AG09309 (cell line): Measurements from ENCODE around the gene APP.

Experiments
- DNase-seq: peaks from one replicate; pipeline ENCODE4 v3.0.0-alpha.2; 2010; ENCODE audit warnings: low read depth
- H3K4me3 ChIP-seq: 2 replicates; pipeline ENCODE4 v1.5.1; 2011; ENCODE audit warnings: mild to moderate bottlenecking, low read depth, low read length, moderate library complexity; ENCODE audit not compliant: control insufficient read depth
- TF ChIP-seq, protein P1 (sequence below): IDR thresholded peaks from 2 replicates; pipeline ENCODE4 v1.5.1; 2011; ENCODE audit warnings: mild to moderate bottlenecking, low read depth, low read length, inconsistent platforms; ENCODE audit not compliant: insufficient read depth, control insufficient read depth; ENCODE audit errors: missing control alignments

The APP gene

DNA sequence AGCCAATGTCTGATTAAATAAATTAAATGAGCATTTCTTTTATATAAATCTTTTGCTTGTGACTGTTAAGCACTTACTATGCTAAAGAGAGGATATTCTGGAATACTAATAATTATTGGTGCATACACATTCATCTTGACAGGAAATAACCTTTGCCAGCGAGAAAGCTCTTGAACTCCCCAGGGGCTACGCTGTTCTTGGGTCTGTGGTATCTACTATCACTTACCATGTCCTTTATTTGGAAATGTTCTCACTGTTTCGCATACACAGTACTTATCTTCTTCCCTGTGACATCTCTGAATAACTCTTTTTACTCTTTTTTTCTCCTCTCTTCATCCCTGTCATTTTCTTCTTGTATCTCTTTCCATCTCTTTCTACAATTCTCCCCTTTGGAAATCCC lies 257.1 kb downstream of the APP start:
- no peak for DNase-seq
- TF ChIP-seq, protein P1, sequence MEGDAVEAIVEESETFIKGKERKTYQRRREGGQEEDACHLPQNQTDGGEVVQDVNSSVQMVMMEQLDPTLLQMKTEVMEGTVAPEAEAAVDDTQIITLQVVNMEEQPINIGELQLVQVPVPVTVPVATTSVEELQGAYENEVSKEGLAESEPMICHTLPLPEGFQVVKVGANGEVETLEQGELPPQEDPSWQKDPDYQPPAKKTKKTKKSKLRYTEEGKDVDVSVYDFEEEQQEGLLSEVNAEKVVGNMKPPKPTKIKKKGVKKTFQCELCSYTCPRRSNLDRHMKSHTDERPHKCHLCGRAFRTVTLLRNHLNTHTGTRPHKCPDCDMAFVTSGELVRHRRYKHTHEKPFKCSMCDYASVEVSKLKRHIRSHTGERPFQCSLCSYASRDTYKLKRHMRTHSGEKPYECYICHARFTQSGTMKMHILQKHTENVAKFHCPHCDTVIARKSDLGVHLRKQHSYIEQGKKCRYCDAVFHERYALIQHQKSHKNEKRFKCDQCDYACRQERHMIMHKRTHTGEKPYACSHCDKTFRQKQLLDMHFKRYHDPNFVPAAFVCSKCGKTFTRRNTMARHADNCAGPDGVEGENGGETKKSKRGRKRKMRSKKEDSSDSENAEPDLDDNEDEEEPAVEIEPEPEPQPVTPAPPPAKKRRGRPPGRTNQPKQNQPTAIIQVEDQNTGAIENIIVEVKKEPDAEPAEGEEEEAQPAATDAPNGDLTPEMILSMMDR, result no peak
- H3K4me3 ChIP-seq, result no peak overlapping the region

DNA sequence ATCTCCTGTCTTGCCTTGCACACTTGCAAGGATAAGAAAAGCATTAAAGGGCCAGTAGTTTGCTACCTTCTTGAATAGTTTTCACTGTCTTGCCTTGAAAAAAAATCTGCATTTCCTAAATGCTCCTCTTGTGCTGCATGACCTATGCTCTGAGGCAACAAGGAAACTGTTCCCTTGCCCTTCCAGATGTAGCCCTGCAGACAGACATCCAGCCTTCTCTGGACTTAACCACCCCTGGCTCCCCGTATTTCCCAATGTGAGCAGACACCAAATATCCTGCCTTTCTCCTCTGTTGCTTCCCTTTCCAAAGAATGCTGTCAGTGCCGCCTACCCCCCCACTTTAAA lies 258.2 kb downstream of the APP start:
- no peak overlapping the region for H3K4me3 ChIP-seq
- TF ChIP-seq, protein P1, result no peak
- DNase-seq, result no peak

DNA sequence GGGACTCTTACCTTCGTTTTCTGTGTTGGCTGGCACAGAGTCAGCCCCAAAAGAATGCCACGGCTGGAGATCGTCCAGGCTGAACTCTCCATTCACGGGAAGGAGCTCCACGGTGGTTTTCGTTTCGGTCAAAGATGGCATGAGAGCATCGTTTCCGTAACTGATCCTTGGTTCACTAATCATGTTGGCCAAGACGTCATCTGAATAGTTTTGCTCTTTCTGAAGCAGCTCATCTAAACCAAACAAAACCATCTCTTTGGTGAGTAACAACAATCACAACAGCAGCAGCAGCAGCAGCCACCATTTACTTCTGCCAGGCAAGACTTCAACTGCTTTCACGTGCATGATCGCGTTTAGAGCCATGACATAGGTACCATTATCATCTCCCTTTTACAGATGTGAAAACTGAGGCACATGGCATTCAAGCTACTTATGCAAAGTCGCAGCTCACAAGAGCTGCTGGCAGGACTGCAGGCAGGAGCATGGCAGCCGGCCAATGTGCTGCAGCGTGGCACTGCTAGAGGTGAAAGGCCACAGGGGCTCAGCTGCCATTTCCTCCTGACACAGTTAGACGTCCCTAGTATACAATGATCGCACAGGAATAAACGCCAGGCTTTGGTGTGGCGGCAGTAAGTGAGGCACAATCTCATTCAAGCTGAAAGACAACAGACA lies 258.7 kb downstream of the APP start:
- TF ChIP-seq, protein P1, result no peak
- no peak for DNase-seq
- H3K4me3 ChIP-seq, result no peak overlapping the region

DNA sequence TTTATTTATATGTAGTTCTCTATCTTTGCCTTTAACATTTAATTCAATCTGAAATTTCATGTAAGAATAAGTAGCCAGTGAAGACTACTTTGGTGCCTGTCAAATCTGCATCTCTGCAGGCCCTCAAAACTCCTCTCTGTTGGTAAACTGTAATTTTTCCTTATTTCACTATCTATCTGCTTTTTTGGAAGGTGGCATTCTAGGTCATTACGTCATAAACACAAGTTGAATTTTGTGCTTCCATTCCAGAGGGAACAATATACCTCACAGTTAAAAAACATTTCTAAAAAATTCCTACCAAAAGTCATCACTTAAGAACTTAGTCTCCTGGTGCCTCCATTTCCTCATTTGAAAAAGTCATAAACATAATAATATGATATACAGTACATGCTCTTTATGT lies 259.8 kb downstream of the APP start:
- no peak for DNase-seq
- H3K4me3 ChIP-seq, result no peak overlapping the region
- TF ChIP-seq, protein P1, result no peak

DNA sequence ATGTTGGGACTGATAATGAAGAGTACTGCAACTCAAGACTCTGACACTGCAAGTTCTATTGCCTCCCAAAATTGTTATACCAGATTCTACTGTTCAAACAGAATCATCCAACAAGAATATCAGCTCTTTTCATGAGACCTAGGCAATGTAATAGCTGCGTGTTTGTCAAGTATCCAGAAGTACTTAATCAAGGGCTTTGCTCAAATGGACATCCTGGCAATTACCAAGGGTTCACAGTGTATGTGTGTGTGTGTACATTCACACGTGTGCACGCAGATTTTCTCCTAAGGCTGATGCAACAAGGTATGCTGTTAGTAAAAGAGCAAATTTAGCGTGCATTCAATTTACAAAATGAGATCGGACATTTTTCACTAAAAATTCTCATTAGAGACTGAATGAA lies 261.2 kb downstream of the APP start:
- DNase-seq, result no peak
- H3K4me3 ChIP-seq, result no peak overlapping the region
- TF ChIP-seq, protein P1, result no peak

DNA sequence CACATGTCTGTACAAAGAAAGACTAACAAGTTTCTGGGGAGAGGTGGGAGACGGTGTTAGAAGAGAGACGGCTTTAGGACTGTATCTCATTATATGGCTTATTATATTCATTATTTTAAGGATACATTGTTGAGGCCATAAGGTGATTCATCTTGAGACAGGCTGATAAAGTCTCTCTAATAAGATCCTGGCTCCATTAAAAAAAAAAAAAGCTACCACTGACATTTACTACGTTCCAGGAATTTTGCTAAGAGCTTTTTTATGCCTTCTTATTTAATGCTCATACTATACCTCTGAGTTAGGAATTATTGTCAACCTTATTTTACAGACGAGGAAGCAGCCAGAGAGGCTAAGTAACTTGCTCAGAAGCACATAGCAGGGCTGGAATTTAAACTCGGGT lies 262.1 kb downstream of the APP start:
- no peak for DNase-seq
- TF ChIP-seq, protein P1, result no peak
- no peak overlapping the region for H3K4me3 ChIP-seq

DNA sequence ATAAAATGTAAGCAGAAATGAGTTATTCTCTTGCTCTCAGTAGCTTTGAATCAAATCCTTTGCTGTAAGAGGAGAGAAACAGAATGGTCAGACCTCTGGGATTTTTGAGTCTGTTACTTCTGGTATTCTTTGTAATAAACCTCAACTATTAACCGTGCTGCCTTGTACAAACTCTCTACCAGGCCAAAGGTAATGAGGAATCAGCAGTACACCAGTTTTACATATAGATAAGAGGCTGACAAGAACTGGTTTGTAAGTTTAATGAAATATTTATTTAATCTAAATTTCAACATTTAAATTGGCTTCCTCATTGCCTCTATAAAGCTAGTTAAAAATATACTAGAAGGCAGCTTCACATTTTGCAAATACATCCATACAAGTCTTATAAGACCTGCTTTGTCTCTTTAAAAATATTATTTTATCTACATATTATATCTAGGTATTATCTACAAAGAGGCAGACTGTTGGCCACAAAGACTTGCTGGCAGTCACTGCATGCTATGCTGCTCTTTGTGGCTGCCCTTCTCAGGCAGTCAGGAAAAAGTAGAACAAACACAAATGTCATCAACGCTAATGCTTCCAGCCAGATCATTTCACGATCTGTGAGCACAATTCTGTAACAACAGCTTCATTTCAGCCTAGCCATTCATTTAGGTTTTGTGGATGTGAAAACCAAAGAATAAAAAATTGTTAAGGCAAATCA lies 262.8 kb downstream of the APP start:
- TF ChIP-seq, protein P1, result no peak
- no peak overlapping the region for H3K4me3 ChIP-seq
- DNase-seq, result no peak
